Renal cortical epithelial cell (primary cell): ENCODE data around the gene COLGALT1. TPM values are rescaled to one million over a fixed set of nuclear protein-coding genes. Genes with fewer than 3 reads are reported as not detected.

ENCODE experiments used
- DNase-seq: peaks from one replicate; pipeline ENCODE4 v3.0.0-alpha.2; 2011; ENCODE audit warnings: low read depth
- total RNA-seq: library from RNA; depleted of rRNA; stranded (reverse); fragments of >200 nt; gene quantifications from 2 replicates; pipeline ENCODE4 v1.2.3, GENCODE V29; 2014

The COLGALT1 gene
- total RNA-seq, 1 donor from 2014 or later, result 53.9 TPM

DNA sequence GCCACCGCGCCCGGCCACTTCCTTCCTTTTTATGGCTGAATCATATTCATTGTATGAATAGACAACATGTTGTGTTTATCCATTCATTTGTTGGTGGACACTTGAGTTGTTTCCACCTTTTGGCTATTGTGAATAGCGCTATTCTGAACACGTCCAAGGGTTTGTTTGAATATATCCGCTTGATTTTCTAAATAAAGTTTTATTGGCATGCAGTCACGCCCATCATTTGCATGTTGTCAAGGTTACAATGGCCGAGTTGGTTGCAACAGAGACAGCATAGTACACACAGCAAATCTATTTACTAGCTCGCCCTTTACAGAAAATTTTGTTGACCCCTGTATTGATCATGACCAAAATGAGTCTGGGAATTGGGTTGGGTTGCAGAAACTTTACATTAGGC lies 43.5 kb downstream of the COLGALT1 start:
- no peak for DNase-seq

DNA sequence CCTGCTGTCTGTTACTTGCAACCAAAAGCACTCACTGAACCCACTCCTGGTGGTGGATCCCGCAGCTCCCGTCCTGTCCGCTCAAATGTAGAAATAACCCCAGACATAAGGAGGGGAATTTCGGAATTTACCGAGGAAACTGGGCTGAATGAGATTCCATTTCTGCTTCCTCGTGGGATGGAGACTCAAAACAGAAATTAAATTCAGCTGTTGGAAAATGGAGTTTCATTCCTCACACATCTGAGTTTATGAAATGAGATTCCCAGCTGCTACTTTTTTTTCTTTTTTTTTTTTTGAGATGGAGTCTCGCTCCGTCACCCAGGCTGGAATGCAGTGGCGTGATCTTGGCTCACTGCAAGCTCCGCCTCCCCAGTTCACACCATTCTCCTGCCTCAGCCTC lies 44.3 kb downstream of the COLGALT1 start:
- DNase-seq, result no peak

DNA sequence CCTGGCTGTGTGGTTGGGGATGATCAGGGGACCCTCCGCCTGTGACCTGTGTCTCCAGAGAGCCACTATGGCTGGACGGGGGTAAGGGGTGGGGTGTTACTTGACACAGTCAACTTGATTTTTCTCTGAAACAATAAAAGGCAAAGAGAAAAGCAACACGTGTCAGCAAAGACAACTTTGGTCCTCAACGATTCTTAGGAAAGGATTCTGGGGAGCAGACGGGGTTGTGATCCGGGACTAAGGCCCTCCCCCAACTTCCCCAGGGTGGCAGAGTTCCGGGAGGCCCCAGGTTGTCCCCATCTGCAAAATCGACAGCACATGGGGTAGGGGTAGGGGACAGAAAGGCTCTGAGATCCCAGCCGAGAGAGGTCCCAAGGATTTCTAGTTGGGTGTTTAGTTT lies 46.2 kb downstream of the COLGALT1 start:
- DNase-seq, result no peak

- DNase-seq, result no peak
These were observed 46.8 kb downstream of the COLGALT1 start for GRCh38 chr19:17602217-17602616.

GRCh38 chr19:17602872-17603510 lies 47.5 kb downstream of the COLGALT1 start:
- DNase-seq, result no peak

- no peak for DNase-seq
These were observed 49.0 kb downstream of the COLGALT1 start for GRCh38 chr19:17604372-17605025.

GRCh38 chr19:17605117-17605516 lies 49.7 kb downstream of the COLGALT1 start:
- DNase-seq, result no peak

DNA sequence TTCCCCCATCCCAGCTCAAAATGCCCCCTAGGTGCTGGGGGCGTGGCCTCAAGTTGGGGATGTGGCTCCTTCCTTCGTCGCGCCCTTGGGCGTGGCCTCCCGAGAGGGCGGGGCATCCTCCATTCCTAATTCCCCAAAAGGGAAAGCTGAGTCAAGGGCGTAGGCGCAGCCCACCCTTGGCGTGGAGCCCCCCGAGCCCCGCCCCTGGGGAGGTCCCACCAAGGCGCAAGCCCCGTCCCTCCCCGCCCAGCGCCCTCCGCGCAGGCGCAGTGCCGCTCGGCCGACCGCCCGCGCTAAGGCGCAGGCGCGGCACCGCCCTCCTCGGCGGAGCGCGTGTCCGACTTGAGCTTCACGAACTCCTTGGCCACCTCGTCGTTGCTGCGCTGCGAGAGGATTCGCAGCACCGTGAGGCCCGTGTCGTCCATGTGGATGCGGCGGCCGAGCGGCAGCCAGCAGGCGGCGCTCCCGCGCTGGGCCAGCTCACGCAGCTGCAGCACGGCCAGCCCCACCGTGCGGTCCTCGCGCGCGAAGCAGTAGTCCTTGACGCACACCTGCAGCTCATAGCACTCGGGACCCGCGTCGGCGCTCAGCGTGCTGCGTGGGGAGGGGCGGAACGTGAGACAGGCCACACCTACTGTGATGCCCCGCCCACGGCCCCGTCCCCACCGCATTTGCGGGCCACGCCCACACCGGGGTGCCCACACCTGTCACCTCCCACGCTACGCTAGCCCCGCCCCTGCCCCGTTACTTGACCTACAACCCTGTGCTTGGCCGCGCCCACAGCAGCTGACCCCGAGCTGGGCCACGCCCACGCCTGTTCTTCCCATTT lies 50.5 kb downstream of the COLGALT1 start:
- DNase-seq, result peak; percentile 64

DNA sequence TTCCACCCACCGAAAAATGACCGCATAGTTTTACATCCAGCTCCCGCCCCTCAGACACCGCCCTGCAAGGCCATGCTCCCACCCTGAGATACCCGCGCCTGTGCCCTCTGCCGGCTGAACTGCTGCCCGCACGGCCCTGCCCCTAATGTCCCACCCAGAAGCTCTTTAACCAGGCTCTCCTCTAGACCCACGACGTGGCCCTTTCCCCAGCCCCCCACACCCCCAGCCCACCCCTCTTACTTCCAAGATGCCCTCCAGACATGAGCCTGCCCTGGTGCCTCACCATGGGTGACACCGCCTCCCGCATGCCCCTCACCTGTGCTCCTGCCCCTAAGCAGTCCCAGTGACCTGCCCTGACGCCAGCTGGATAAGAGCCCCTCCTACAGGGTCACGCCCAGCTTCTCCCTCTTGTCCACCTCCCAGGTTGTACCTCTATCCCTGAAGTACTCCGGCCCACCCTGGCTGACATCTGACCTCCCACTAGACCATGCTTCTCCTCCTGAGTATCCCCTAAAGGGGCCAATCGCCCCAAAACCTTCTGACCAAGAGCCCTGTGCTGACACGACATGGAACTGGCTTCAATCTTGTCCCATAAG lies 51.2 kb downstream of the COLGALT1 start:
- no peak for DNase-seq

DNA sequence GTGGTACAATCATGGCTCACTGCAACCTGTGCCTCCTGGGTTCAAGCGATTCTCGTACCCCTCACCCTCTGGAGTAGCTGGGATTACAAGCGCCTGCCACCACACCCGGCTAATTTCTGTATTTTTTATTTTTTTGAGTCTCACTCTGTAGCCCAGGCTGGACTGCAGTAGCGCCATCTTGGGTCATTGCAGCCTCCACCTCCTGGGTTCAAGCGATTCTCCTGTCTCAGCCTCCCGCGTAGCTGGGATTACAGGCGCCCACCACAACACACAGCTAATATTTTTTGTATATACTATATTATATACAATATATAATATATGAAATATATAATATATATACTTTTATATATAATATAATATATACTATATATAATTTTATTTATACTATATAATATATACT lies 52.5 kb downstream of the COLGALT1 start:
- no peak for DNase-seq

DNA sequence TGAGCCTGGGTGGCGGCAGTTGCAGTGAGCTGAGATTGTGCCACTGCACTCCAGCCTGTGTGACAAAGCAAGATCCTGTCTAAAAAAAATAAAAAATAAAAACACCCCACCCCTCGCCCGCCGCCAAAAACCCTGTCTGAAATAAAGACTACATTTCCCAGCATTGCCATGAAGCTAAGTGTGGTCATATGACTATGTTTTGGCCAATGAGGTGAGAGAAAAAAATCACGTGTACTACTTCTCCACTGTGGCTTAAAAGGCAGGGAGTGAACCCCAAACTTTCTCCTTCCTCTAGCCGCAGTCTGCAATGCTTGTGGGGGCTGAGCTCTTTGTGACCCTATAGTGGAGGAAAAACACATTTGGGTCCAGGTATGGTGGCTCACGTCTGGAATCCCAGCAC lies 54.9 kb downstream of the COLGALT1 start:
- peak; percentile 29 for DNase-seq

DNA sequence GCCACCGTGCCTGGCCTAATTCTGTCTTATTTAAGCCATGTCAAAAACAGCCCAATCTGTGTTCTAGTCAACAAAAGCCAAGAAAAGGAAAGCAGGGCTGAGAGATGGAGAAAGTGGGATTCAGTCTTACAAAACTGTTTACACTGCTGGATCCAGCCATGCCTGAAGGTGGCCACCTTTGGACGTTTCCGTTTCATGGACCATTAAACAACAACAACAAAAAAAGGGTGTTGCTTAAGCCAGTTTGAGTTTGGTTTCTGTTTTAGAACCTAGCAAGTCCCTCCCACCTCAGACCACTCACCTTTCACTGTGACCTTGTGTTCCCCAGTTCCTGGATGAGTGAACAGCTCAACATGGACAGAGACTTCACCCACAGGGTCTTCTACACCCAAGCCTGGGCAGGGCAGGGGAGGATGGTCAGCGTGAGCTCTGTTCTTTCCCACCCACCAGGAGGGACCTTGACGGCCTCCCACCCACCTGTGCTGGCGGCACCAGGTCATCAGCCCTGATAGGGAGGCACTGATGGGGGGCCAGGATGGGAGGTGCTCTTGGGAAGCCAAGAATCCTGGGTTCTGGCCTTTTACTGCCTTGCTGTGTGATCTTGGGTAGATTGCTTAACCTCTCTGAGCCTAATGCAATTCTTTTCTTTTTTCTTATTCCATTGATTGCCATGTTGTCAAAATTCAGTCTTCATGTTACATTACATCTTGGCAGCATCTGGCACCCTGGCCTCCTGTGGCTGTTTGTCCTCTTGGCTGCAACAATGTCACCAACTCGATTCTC lies 56.2 kb downstream of the COLGALT1 start:
- DNase-seq, result peak; percentile 95

DNA sequence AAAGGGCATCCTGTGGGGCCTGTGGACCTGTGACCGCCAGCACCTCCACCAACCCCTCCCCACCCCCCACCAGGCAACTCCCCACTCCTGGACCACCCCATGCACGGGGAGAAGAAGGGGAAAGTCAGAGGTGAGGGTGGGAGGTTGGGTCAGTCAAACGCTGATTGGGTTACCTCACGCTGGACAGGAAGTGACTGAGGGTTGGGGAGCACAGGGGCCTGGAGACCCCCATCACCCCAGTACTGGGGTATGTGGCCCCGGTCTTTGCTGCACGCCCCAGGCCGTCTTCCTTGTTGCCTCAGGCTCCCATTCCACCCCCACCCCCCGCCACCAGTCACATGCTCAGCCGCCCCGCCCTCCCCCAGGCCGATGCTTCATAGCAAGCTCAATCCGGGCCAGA lies 59.0 kb downstream of the COLGALT1 start:
- DNase-seq, result no peak

DNA sequence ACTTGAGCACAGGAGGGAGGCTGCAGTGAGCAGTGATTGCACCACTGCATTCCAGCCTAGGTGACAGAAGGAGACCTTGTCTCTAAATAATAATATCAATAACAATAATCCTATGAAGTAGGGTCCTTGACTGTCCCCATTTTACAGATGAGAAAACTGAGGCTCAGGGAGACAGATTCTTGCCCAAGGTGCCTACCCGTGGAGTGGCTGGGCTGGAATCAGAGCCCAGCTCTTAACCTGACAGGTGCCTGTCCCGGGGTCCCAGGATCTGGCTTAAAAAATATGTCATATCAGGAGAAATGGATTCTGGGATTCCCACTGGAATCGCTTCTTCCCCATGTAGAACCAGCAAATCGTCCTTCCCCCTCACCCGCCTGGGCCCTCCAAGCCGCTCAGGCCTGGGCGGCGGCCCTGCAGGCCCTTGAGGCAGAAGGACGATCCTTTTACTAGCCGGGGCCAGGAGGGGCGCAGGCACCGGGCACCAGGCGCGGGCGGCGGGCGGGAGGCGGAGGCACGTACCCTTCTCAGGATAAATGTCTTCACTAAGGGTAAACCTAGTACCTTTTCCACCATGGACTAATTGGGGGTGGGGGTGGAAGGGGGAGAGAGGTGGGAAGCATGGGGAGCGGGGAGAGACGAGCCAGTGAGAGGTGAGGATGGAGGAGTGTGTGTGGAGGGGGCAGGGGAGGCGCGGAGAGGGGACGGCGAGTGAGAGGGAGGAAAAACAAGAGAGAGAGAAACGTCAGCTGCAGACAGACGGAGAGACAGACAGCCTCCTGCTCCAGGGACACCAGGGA lies 60.6 kb downstream of the COLGALT1 start:
- no peak for DNase-seq

GRCh38 chr19:17616686-17616960 lies 61.2 kb downstream of the COLGALT1 start:
- no peak for DNase-seq

GRCh38 chr19:17616961-17617806 lies 61.7 kb downstream of the COLGALT1 start:
- DNase-seq, result peak; percentile 60

- DNase-seq, result no peak
These were observed 62.4 kb downstream of the COLGALT1 start for GRCh38 chr19:17617807-17618192.

DNA sequence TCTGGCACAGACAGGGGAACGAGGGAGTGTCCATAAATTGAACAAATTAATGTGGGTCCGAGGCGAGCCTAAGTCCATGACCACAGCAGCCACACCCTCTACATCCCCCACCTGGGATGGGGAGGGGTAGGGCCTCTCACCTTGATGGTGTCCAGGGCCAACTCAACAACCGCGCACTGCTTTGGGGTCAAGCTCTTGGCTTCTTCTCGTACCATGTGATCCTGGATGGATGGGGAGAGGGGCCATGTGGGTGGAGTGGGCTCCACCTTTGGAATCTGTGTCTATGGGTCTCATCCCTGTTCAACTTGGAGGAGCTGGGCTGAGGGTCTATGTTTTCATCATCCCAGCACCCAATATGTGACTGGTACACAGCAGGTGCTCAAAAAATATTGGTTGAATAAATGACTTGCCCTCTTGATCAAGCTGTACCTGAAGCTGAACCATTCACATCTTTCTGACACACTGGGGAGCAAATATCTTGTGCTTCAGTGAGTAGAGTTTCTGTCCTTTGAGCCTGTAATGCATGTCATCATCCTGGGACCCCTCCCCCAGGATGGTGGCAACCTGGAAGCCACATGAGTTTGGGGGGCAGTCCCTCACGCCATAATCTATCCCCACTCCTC lies 62.9 kb downstream of the COLGALT1 start:
- no peak for DNase-seq

GRCh38 chr19:17618936-17619335 lies 63.5 kb downstream of the COLGALT1 start:
- DNase-seq, result peak; percentile 8

- no peak for DNase-seq
These were observed 65.2 kb downstream of the COLGALT1 start for GRCh38 chr19:17620696-17621095.
